HG03460 (cell line): ENCODE results near the gene LRRN2.

Experiments
- ATAC-seq: cut with Tn5 transposase; IDR thresholded peaks from one replicate; pipeline ENCODE4 v1.9.1; 2021; ENCODE audit not compliant: unreplicated experiment

LRRN2 gene

DNA sequence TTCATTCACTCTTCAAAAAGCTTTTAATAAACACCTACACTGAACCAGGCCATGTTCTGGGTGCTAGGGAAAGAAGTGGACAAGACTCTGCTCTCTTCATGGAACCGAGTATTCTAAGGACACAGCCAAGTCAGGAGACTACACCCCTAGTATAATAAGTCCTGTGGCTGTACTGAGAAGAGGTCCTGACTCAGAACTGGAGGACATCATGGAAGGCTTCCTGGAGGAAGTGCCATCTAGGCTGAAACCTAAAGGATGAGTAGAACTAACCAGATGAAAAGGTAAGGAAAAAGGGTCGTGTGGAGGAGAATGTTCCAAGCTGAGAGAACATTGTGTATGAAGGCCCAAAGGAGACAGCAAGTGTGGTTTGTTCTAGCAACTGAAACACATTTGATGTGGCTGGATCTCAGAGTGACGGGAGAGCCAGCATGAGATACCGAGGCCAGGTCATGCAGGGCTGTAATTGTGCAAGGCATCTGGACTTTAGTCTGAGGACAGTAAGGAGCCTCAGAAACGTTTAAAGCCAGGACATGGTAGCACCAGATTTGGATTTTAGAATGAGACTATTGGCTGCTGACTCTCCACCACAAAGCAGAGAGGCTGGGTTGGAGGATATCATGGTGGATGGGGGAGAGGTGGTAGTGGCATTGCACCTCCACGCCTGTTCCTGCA is 82.5 kb downstream of the LRRN2 start:
- ATAC-seq = no peak

DNA sequence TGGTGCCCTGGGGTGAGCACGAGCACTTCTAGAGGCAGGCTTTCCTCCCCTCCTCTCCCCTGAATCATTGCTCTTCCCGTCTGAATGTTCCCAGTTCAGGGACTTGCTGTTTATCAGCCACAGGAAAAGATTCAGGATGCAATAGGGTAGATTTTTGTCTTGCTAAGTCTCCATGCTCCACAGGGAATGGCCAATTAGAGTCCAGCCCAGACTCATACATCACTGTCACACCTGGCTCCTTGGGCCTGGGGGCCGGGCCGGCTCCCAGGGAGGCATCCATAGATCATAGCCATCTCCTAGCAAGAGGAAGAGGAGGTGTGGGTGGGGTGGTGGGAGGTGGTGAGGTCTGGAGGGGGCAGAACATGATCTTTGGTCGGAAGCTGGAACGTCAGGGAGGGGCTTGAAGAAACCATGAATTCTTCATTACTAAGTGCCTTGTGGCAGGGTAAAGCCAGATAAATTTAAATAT is 83.4 kb downstream of the LRRN2 start:
- ATAC-seq = no peak

DNA sequence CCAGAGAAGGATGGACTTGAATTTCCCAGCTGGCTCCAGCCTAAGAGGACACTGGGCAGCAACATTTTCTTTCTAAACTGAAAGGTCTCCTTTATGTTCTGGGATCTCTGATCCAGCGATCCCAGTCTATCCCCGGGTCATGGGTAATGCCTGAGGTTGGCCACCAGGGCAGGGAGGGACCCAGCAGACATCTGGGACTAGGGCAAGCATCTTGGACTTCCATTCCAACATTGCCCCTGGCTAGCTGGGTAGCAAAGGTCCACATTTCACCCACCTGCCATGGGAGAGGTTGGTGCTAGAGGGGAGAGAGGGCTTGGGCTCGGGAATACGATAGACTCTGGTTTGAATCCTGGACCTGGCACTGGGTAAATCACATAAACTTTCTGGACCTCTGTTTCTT is 84.6 kb downstream of the LRRN2 start:
- ATAC-seq = no peak

DNA sequence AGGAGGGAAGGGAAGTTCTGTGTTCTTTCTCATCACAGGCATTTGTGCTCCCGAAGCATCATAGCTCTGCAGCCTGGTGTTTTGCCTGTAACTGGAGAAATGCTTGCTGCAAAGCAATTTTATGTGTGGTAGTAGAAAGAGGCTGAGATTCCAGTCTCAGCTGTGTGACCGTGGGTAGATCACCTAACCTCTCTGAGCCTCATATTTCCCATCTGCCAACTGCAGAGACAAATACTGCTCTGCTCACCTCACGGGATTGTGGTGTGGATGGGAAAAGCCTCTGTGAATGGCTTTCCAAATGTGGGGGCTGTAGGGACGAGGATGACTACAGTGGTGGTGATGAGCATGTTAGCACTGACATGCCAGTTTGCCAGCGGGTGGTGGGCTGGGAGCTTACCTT is 85.3 kb downstream of the LRRN2 start:
- ATAC-seq = no peak

DNA sequence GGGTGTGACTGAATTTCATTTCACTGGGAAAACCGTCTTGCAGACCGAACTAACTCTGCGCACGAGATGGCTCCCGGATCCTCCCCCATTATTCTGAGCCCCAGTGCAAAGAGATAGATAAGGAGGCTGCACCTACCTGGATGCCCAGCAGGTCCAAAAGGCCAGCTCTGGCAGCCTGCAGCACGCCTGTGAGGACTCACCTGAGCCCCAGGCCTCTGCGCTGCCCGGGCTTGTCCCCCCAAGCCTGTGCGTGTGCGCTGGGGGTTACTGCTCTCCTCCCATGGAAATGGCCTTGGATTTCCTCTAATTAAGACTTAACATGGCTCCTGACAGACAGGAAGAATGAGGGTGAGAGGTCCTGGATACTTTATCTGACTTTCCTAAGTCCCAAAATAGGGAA is 85.9 kb downstream of the LRRN2 start:
- ATAC-seq = no peak

DNA sequence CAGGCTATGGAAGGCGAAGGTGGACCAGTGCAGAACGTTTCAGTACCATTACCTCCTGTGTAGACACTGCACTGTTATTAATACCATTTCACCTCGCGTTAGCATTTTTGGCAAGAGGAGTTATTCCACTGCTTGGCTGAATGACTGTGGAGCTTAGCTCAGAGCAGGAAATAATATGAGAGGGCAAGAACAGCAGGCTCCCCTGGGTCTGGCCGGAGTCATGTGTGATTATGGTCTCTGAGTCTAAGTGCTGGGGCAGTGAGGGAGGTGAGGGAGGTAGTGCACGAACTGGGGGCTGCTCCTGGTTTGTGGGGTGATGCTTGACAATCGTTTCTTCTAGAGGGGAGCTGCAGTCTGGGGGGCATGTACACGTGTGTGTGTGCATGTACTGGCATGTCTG is 86.4 kb downstream of the LRRN2 start:
- ATAC-seq = no peak

DNA sequence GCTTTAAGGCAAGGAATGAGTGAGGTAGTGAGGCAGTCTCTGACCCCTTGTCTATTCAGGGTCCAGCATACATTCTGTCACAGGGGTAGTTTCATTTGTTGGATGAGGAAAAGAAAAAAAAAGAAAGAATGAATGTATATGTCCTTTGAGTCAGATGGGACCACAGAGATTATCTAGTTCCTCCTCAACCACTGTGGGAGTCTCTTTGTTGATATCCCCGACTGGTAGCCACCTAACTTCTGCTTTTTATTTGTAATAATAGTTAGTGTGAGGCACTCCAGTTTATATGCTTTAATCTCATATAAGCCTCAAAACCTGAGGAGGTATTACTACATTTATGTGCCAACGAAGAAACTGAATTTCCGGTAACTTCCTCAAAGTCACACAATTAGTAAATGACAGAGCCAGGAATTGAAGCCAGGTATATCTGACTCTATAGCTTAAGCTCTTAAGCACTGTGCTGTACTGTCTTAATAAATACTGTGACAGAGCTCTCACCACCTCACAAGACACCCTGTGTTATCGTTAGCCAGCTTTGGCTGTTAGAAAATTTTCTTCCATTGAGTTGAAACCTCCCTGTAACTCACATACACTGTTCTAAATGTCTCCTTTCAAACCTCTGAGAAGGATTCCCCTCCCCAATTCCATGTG is 87.1 kb downstream of the LRRN2 start:
- ATAC-seq = no peak

DNA sequence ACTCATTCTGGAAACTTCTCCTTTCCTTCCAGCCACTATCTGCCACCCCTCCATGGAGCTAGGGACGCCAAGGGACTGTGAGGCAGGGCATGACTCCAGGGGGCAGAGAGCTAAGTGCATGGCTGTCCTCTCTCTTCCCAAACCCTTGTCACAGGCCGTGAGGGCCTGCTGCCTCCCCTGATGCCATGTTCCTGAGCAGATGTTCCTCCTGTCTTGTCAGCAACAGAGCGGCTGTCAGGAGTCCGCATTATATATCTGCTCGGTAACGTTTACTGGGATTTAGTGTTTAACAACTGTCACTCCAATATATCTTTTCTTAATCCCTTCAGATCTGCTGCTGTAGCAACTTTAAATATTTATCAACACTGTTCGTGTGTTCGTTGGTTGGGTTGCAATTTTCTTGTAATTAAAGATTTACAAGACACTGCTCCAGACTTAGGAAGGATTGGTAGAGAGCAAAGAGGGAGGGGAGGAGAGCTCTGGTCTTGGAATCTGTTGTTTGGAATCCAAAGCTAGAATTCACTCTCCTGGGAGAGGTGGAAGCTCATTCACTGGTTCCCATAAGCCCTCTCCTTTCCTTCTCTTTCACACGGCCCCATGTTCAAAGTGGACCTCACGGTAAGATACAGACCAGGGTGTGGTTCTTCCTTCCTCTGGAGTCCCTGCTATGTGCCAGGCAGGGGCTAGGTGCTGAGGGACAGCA is 93.1 kb downstream of the LRRN2 start:
- no peak for ATAC-seq

DNA sequence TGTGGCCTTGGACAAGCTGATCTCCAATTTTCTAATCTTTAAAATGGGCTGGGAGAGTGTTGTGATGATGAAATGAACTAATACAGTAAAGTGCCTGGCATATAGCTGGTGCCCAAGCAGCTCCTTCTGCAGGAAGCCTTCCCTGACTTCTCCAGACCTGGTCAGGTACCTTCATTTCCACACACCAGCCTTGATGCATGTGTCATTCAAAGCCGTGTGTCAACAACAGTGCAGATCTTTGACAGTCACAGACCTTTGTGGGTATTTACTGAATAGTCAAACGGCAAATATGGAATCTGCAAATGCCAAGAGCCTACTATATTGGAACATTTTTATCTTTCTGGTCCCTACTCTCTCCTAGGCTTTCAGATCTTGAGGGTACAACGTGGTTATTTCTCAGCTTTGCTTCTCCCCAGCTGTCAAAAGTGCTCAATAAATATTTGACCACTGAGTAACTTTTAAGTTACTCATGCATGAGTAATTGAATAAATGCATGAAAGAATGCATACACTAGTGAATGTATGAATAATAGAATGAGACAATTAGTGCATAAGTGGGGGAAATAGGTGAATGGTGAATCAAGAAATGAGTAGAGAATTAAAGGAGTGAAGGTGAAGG is 94.0 kb downstream of the LRRN2 start:
- ATAC-seq = no peak

DNA sequence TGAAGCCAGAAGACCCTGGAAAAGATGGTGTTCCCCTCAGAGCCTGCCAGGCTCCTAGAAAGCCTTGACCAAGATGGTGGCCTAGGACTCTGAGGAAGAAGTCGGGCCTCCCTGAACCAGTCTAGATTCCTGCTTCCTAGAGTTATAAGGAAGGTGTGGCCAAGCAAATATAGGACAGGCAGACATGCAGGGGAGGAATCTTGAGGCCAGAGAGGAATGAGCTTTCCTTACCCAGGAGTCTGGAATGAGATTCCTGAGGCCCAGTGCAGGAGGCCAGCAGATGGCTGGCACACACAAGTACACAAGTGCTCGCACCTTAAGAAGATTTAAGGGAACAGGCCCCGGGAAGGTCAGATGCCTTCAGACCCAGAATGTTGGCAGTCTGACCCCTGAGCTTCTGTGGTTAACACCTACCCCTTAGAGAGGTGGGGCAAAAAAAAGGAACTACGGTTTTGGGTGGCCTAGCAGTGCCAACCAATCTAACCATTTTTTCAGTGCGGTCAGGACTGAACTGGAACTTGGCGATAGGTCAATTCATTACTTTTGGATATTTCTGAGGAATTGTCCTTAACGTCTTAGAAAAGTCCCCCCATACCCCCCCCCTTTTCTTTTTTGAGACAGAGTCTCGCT is 96.0 kb downstream of the LRRN2 start:
- no peak for ATAC-seq

DNA sequence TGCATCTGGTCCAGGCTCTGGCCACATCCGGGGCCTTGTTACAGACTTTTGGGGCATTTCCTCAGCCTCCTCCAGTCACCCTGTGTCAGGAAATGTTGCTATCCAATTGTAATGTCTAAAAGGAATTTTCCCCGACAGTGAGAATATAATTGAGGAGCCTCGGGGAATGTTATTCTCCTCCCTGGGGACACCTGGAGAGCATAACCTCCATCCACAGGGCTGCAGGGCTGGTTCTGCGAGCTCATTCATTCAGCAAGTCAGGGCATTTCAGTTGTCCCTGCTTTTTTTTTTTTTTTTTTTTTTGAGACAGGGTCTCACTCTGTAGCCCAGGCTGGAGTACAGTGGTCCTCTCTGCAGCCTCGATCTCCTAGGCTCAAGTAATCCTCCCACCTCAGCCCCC is 96.7 kb downstream of the LRRN2 start:
- ATAC-seq = no peak

DNA sequence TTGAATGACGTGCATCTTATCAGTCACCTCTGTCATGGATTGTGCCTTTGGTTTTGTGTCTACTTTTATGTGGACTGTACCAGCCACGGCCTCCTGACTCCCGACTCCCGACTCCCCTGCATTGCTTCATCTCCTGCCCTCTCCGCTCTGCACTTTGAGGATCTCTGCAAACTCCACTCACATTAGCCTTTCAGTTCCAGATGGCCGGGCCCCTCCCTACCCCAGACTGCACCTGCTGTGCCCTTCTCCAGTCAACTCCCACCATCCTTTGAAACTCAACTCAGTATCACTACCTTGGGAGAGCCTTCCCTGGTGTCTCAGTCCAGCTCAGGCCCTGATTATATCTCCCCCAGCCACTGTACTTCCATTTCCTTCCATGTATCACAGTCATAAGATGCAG is 97.9 kb downstream of the LRRN2 start:
- no peak for ATAC-seq

DNA sequence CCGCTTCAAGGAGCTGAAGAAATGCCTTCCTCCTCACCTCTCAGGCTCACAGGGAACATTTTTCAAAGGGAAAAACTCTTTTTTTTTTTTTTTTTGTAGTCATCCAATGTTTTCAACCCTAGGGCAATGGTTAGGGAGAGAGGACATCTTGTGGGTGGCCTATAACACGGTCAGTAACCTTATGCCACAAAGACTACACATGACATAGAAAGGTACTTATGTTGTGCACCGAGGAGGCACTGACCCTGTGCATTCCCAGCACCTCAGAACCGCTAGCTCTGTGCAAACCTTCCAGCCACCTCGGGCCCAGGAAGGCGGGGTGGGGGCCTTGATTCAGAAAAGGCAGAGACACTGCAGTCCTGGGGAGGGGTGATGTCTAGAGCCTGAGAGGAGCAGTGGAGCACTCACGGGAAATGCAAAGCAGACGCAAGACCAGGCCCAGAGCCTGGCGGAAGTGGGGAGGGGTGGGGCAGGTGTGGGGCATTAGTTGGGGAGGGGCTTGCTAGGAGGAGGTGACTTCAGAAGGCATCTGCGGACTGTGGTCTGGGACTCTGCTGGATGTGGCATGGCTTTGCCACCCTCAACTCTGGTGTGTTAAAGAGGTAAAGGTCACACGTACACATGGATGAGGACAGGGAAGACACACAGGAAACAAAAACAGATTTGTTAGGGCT is 100.7 kb downstream of the LRRN2 start:
- ATAC-seq = no peak

DNA sequence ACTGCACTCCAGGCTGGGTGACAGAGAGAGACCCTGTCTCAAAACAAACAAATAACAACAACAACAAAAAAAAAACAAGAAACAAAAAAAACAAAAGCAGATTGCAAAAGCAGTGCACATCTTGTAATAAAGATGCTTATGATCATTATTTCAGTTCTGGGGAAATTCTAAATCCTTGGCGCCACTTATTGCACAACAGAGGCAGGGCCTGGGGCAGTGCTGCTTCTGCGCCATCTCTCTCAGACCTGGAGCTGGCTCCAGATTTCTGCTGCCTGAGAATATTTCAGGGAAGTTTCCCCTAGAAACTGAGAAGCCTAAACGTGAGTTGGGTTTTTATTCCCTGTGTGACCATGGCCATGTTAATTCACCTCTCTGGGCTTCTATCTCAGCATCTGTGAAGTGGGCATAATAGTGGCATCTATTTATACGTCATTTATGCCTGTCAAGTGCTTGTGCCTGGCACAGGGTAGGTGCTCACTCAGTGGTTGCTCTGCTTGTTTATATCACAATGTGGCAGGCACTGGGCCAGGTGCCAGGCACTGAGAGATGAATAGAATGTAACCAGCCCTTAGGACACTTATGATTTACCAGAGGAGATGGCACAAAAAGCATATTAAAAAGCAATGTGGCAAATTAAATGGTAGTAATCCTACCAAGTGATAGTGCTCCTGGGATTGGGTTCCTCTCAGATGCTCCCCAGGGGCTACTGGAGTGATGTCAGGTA is 101.5 kb downstream of the LRRN2 start:
- no peak for ATAC-seq

DNA sequence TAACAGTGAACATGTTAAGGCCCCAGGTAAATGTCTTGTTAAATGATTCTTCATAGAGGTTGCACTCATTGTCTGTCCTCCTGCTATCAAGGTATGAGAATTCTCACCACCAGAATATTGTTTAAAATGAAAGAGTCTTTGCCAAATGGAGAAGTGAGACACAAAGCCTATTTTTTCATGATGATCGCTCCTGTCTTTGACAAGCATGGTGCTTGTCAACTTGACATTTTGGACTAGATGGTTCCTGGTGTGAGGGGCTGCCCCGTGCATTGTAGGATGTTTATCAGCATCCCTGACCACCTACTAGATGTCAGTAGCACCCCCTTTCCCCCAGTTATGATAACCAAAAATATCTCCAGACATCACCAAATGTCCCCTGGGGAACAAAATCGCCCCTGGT is 103.8 kb downstream of the LRRN2 start:
- ATAC-seq = no peak

DNA sequence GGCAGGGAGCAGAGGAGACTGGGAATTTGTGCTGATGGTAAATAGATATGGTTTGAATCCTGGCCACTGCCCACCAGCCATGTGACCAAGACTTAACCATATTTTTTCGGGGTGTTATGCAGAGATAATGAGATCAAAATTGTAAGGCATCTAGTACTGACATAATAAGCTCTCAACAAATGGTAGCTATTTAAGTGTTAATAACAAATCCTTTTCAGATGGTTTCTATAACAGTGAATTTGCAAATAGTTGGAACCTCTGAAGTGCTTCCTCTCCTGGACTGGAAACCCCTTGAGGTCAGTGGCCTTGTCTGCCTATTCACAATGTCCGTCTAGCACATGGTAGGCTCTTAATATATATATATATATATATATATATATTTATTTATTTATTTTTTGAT is 104.7 kb downstream of the LRRN2 start:
- no peak for ATAC-seq

DNA sequence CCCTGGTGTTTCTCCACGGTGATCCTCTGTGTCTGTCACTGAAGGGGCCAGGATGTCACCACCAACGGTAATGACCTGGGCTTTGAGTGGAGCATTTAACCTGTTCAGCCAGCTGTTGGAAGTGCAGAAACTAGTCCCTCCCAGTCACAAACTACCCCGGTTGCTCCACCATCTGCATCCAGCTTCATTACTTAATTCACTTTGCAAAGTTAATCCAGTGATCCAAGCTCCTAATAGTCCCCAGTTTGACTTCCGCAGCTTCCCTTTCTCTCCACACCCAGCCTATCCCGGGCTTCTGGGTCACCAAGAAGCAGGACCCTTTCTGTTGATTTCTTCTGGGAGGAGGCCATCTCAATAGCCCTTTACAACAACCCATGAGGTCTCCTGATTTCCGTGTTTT is 105.9 kb downstream of the LRRN2 start:
- no peak for ATAC-seq

DNA sequence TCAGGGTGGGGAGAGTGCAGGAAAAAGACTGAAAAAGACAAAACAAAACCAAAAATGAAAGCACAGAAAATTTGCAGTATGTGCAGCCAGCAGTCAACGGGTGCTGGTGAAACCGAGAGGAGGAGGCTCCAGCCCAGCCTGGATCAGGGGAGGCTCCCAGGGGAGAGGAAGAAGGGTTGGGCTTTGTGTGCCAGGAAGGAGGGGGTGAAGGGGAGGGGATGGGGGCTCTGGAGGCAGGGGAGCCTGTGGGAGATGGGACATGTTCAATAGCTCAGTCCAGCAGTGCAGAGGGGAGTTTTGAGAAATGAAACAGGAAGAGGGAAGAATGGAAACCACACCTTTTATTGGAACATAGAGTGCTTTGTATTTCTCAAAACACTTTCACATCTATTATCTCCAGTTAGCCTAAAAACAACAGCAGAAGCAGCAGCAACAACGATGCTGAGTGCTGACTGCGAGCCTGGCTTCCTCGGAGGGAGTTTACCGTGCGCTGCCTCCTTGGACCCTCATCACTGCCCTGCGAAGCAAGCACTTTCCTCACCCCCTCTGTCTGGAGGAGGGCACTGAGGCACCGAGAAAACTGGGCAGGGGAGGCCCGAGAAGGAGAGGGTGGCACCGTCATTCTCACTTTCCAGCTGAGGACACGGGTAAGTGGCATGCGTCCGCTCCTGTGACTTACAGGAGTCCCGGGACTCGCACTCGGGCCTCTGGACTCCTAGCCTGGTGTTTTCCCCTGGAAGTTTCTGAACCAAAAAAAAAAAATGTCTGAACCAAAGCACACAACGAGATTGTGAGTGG is 106.5 kb downstream of the LRRN2 start:
- ATAC-seq = peak; percentile 71

DNA sequence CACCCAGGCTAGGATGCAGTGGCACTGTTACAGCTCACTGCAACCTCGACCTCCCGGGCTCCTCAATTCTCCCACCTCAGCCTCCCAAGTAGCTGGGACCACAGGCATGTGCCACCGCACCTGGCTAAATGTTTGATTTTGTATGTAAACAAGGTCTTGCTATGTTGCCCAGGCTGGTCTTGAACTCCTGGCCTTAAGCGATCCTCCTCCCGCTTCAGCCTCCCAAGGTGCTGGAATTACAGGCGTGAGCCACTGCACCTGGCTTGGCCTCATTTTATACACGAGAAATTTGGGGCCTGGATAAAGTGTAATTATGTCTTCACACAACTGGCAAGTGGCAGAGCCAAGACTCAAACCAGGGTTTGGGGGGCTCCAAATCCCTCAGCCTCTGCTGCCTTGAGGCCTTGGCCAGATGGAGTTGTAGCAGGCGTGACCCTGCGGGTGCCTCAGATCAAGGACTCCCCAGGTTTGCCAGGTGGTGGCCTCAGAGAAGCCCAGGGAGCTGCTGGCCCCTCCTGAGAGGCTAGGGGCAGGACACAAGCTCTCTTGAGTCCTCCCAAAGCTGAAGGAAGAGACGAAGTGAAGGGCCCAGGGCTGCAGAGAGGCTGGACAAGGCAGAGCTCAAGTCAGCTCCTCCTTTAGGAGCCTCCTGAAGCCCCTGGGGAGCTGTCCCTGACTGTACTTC is 107.6 kb downstream of the LRRN2 start:
- no peak for ATAC-seq
